Uterus (tissue), 4 donors: ENCODE measurements around the gene ARHGAP19. TPM values are rescaled to one million over a fixed set of nuclear protein-coding genes. Genes with fewer than 3 reads are reported as not detected.

Experiments used
- DNase-seq, 2 donors: peaks; one replicate each; pipeline ENCODE4 v3.0.0-alpha.2; 2019 to 2020
- H3K27ac ChIP-seq, 2 donors: fragments of 200-600 bp; sonication (generic); 1 replicate in 1 of 2; 2 replicates in 1 of 2; pipeline ENCODE4 v1.5.1; 2016 to 2018
- H3K27me3 ChIP-seq, 2 donors: fragments of 200-600 bp; sonication (generic); one replicate each; pipeline ENCODE4 v1.5.1; 2018 to 2019; ENCODE audit warnings: control low read depth in 1 of 2
- H3K36me3 ChIP-seq, 2 donors: fragments of 200-600 bp; sonication (generic); one replicate each; pipeline ENCODE4 v1.5.1; 2019; ENCODE audit warnings: control low read depth in 1 of 2
- H3K4me1 ChIP-seq, 2 donors: fragments of 200-600 bp; sonication (generic); one replicate each; pipeline ENCODE4 v1.5.1; 2018 to 2019; ENCODE audit warnings: control low read depth in 1 of 2
- H3K4me3 ChIP-seq, 2 donors: fragments of 200-600 bp; sonication (generic); 1 replicate in 1 of 2; 2 replicates in 1 of 2; pipeline ENCODE4 v1.5.1; 2018 to 2019; ENCODE audit warnings: mild to moderate bottlenecking in 1 of 2
- H3K9me3 ChIP-seq, 2 donors: fragments of 200-600 bp; sonication (generic); one replicate each; pipeline ENCODE4 v1.5.1; 2019; ENCODE audit warnings: control low read depth in 1 of 2
- POLR2A ChIP-seq, 2 donors: fragments of 450-650 bp; IDR thresholded peaks; one replicate each; pipeline ENCODE4 v1.6.1; 2016; ENCODE audit warnings: antibody characterized with exemption in 2 of 2, mild to moderate bottlenecking in 1 of 2, moderate library complexity in 1 of 2
- intact Hi-C: fragments of 100-400 bp; cut with DNase I; formaldehyde crosslinking; loops from one replicate; pipeline ENCODE4 v1.15.1; 2023; ENCODE audit warnings: low total_unique reads
- total RNA-seq, 4 donors: library from RNA; depleted of rRNA in 3 of 4; stranded (reverse); fragments of >200 nt in 3 of 4; gene quantifications; one replicate each; pipeline versions ENCODE4 v1.1.0 to v1.2.4, GENCODE V29; 2014 to 2023
- TF ChIP-seq, protein P1 (sequence below), 4 experiments: fragments of 200-600 bp in 2 of 4; fragments of 450-650 bp in 2 of 4; sonication (generic) in 2 of 4; IDR thresholded peaks; one replicate each; pipeline ENCODE4 v1.5.1; 2016 to 2019; ENCODE audit warnings: antibody characterized with exemption in 4 of 4, mild to moderate bottlenecking in 2 of 4, moderate library complexity in 1 of 4
- donor health status: DM: yes; HTN: yes; CAD: no.

Gene ARHGAP19
- total RNA-seq, 4 donors from 2014 or later = 5.3 to 25.8 (median 14.0) TPM

DNA sequence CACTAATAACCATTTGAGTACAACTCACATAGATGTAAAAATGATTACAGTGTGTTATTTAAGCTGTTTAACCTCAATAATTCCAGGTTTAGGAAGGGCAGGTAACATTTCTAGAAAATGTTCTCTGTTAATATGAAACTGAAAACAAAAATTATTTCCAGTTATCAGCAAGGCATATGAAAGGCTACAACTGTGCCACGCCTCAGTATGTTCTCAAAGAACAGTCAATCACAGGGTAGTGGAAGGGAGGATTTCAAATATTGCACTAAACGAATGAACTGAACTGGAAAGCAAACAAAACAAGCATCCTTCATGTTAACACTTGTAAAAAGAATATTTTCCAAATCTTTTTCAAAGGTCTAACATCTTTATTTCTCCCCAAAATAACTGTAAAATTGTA is 31.3 kb downstream of the ARHGAP19 start:
- Histone ChIP-seq H3K27me3 (no peaks in the 10 kb centered on the region), H3K4me3 (no peak overlapping the region), H3K9me3 (no peaks in the 10 kb centered on the region), H3K4me1 (no peaks in the 10 kb centered on the region), H3K27ac (no peak overlapping the region), H3K36me3 (no peaks in the 10 kb centered on the region)
- intact Hi-C loops = no loop called here
- DNase-seq = no peak
- TF ChIP-seq, protein P1, sequence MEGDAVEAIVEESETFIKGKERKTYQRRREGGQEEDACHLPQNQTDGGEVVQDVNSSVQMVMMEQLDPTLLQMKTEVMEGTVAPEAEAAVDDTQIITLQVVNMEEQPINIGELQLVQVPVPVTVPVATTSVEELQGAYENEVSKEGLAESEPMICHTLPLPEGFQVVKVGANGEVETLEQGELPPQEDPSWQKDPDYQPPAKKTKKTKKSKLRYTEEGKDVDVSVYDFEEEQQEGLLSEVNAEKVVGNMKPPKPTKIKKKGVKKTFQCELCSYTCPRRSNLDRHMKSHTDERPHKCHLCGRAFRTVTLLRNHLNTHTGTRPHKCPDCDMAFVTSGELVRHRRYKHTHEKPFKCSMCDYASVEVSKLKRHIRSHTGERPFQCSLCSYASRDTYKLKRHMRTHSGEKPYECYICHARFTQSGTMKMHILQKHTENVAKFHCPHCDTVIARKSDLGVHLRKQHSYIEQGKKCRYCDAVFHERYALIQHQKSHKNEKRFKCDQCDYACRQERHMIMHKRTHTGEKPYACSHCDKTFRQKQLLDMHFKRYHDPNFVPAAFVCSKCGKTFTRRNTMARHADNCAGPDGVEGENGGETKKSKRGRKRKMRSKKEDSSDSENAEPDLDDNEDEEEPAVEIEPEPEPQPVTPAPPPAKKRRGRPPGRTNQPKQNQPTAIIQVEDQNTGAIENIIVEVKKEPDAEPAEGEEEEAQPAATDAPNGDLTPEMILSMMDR (IDR thresholded peaks at IDR 0.05) = no peak
- TF ChIP-seq POLR2A (IDR thresholded peaks at IDR 0.05) = no peak

DNA sequence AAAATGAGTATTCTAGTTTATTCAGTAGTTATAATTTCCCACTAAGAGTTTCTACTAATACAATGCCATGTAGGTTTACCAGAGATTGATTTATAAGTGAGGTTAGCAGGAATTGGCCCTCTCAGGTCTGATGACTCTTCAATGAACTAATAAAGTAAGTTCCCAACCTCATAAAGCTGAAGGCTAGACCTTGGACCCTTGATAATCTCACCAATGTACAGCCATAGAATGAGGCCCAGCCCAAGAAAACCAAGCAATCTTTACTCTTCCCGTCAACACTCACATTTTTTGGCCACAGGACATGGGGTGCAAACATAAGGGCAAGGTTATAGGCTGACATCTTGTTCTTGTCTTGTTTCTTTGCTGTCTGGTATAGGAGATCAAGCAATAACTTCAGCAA is 33.3 kb downstream of the ARHGAP19 start:
- no peaks in the 10 kb centered on the region for H3K27me3 ChIP-seq
- H3K27ac ChIP-seq = no peak overlapping the region
- intact Hi-C loops = no loop called here
- no peaks in the 10 kb centered on the region for H3K36me3 ChIP-seq
- no peaks in the 10 kb centered on the region for H3K9me3 ChIP-seq
- no peaks in the 10 kb centered on the region for H3K4me1 ChIP-seq
- DNase-seq = no peak
- no peak overlapping the region for H3K4me3 ChIP-seq
- TF ChIP-seq POLR2A (IDR thresholded peaks at IDR 0.05) = no peak
- TF ChIP-seq, protein P1 (IDR thresholded peaks at IDR 0.05) = no peak

DNA sequence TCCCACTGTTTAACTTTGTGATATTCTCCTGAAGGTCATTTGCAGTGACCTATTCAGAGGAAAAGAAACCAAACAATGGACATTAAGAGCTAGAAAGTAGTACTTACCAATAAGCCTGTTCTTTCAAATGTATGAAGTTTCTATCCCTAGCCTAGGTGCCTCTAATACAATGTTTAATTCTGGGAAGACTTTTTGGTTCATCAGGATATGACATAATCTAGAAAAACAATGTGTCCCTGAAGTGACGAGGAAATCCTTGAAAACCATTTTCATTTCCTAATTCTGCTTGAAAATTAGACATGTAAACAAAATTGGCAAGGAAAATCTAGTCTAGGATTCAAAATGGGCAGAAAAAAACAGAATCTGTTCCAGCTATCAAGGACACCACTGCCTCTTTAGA is 36.1 kb downstream of the ARHGAP19 start:
- Histone ChIP-seq H3K4me3 (no peak overlapping the region), H3K27me3 (no peaks in the 10 kb centered on the region), H3K9me3 (no peaks in the 10 kb centered on the region), H3K4me1 (no peaks in the 10 kb centered on the region), H3K36me3 (no peaks in the 10 kb centered on the region), H3K27ac (no peak overlapping the region)
- no peak for DNase-seq
- intact Hi-C loops = no loop called here
- TF ChIP-seq POLR2A (IDR thresholded peaks at IDR 0.05) = no peak
- TF ChIP-seq, protein P1 (IDR thresholded peaks at IDR 0.05) = no peak

DNA sequence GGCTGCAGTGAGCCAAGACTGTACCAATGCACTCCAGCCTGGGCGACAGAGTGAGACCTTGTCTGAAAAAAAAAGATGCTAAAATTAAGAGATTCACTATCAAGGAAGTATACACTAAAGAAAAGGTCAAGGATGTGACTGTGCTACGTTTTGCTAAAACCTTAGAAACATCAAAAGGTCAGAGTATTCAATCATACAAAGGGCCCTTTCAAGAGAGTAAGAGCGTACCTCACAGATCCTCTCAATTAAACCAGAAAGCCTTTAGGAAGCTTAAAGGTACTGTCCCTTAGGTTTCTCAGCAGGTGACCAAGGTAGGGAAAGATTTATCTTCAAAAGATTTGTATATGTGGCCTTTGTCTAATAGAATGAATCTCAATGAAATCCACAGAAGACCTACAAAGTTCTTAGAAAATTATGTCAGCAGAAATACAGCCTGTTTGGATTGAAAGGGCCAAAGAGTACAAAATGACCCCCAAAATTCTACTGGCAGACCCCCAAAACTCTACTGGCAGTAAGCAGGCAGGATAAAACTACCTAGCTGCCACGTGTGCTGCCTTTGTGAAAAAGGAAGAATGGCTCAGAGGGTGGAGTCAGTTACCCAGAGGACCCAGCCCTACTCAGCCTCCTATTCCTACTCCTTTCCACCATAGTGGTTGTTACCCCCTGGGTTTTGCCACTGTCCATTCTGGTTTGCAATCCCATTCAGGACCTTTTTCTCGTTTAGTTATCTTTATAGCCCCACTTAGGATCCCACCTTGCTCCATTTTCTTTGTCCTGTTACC is 36.7 kb downstream of the ARHGAP19 start:
- H3K4me1 ChIP-seq = no peaks in the 10 kb centered on the region
- no peaks in the 10 kb centered on the region for H3K9me3 ChIP-seq
- no peak for DNase-seq
- intact Hi-C loops = no loop called here
- TF ChIP-seq POLR2A (IDR thresholded peaks at IDR 0.05) = no peak
- H3K27ac ChIP-seq = no peak overlapping the region
- no peaks in the 10 kb centered on the region for H3K36me3 ChIP-seq
- H3K4me3 ChIP-seq = no peak overlapping the region
- no peaks in the 10 kb centered on the region for H3K27me3 ChIP-seq

DNA sequence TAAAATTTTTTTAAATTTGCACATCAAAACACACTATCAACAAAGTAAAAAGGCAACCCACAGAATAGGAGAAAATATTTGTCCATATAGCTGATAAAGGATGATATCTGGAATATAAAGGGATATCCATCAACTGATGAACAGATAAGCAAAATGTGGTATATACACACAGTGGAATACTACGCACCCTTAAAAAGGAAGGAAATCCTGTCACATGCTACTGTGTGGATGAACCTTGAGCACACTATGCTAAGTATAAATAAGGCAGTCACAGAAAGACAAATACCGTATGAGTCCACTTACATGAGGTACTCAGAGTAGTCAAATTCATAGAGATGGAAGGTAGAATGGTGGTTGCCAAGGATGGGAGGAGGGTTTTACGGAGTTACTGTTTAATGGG is 37.7 kb downstream of the ARHGAP19 start:
- no peaks in the 10 kb centered on the region for H3K9me3 ChIP-seq
- intact Hi-C loops = no loop called here
- H3K27ac ChIP-seq = no peak overlapping the region
- H3K27me3 ChIP-seq = no peaks in the 10 kb centered on the region
- no peak for DNase-seq
- H3K4me1 ChIP-seq = no peaks in the 10 kb centered on the region
- no peaks in the 10 kb centered on the region for H3K36me3 ChIP-seq
- no peak overlapping the region for H3K4me3 ChIP-seq
- no peak for TF ChIP-seq POLR2A (IDR thresholded peaks at IDR 0.05)
- TF ChIP-seq, protein P1 (IDR thresholded peaks at IDR 0.05) = no peak
